ENCODE data around the gene SPIB.

- TF ChIP-seq CTCF (IDR thresholded peaks at IDR 0.05) (no peak), POLR2A (IDR thresholded peaks at IDR 0.05) (no peak), EP300 (IDR thresholded peaks at IDR 0.05) (no peak)
Measured at GRCh38 chr19:50459638-50460037, 40.9 kb downstream of the SPIB start.
